Prostate gland (tissue), 2 donors: ENCODE data around the gene CHCHD6.

Source experiments
- POLR2A ChIP-seq: fragments of 450-650 bp; IDR thresholded peaks from one replicate; pipeline ENCODE4 v1.6.1; 2016; ENCODE audit warnings: antibody characterized with exemption, mild to moderate bottlenecking
- POLR2AphosphoS5 ChIP-seq: sonication (generic); formaldehyde crosslinking; IDR thresholded peaks from one replicate; pipeline ENCODE4 v1.6.1; 2017; ENCODE audit warnings: antibody characterized with exemption
- TF ChIP-seq, protein P1 (sequence below), 4 experiments: fragments of 200-600 bp in 2 of 4; fragments of 450-650 bp in 2 of 4; sonication (generic) in 2 of 4; IDR thresholded peaks; 1 replicate in 3 of 4; 2 replicates in 1 of 4; pipeline ENCODE4 v1.5.1; 2016 to 2019; ENCODE audit warnings: antibody characterized with exemption in 4 of 4, mild to moderate bottlenecking in 2 of 4, moderate library complexity in 2 of 4

- TF ChIP-seq, protein P1, sequence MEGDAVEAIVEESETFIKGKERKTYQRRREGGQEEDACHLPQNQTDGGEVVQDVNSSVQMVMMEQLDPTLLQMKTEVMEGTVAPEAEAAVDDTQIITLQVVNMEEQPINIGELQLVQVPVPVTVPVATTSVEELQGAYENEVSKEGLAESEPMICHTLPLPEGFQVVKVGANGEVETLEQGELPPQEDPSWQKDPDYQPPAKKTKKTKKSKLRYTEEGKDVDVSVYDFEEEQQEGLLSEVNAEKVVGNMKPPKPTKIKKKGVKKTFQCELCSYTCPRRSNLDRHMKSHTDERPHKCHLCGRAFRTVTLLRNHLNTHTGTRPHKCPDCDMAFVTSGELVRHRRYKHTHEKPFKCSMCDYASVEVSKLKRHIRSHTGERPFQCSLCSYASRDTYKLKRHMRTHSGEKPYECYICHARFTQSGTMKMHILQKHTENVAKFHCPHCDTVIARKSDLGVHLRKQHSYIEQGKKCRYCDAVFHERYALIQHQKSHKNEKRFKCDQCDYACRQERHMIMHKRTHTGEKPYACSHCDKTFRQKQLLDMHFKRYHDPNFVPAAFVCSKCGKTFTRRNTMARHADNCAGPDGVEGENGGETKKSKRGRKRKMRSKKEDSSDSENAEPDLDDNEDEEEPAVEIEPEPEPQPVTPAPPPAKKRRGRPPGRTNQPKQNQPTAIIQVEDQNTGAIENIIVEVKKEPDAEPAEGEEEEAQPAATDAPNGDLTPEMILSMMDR (IDR thresholded peaks at IDR 0.05) = no peak
- TF ChIP-seq POLR2A (no peak), POLR2AphosphoS5 (no peak)
These were observed 54.8 kb downstream of the CHCHD6 start for GRCh38 chr3:126758882-126759281.
